HEK293 (cell line): Measurements from ENCODE around the gene FNIP1.

Experiments used
- CTCF ChIA-PET: fragments of 350-600 bp; formaldehyde crosslinking; extraction: SDS; loops from one replicate; lab custom pipeline; 2021; ENCODE audit warnings: antibody characterized with exemption; lab: Yijun Ruan, JAX
- POLR2A ChIA-PET: fragments of 300-600 bp; formaldehyde crosslinking; extraction: SDS; loops from one replicate; lab custom pipeline; 2020; ENCODE audit warnings: antibody characterized with exemption, inconsistent platforms; lab: Yijun Ruan, JAX
- H3K27ac ChIP-seq: fragments of 200-500 bp; sonication (Bioruptor generic); 2 replicates; pipeline ENCODE4 v1.5.1; 2014; ENCODE audit warnings: low read depth, low read length, control low read depth, inconsistent platforms; ENCODE audit errors: extremely low read depth
- H3K36me3 ChIP-seq, 2 experiments: fragments of 200-500 bp in 1 of 2; sonication (Bioruptor generic) in 1 of 2; 1 replicate in 1 of 2; 2 replicates in 1 of 2; pipeline ENCODE4 v1.5.1; 2014 to 2017; ENCODE audit warnings: inconsistent platforms in 2 of 2, low read length in 2 of 2; ENCODE audit not compliant: control insufficient read depth in 2 of 2, insufficient read depth in 1 of 2
- H3K4me1 ChIP-seq: fragments of 200-500 bp; sonication (Bioruptor generic); 2 replicates; pipeline ENCODE4 v1.5.1; 2014; ENCODE audit warnings: mild to moderate bottlenecking, low read length, inconsistent platforms; ENCODE audit not compliant: control insufficient read depth, insufficient read depth
- H3K4me3 ChIP-seq: 2 replicates; pipeline ENCODE4 v1.5.1; 2011; ENCODE audit warnings: low read depth, mild to moderate bottlenecking, control low read depth, low read length, moderate library complexity
- H3K9me3 ChIP-seq: fragments of 200-500 bp; sonication (Bioruptor generic); 2 replicates; pipeline ENCODE4 v1.5.1; 2014; ENCODE audit warnings: low read depth, low read length, inconsistent platforms; ENCODE audit not compliant: control insufficient read depth, insufficient read depth
- ATF2 ChIP-seq: fragments of 450-650 bp; formaldehyde crosslinking; IDR thresholded peaks from 2 replicates; pipeline ENCODE4 v1.5.1; 2016; ENCODE audit warnings: missing biosample characterization, missing genetic modification characterization, low read depth
- CTCF ChIP-seq: fragments of 450-650 bp; formaldehyde crosslinking; IDR thresholded peaks from 2 replicates; pipeline ENCODE4 v1.5.1; 2016; ENCODE audit warnings: missing biosample characterization, missing genetic modification characterization
- FEZF1 ChIP-seq: fragments of 450-650 bp; formaldehyde crosslinking; IDR thresholded peaks from 2 replicates; pipeline ENCODE4 v1.5.1; 2016; ENCODE audit warnings: missing biosample characterization, missing genetic modification characterization
- HOXC10 ChIP-seq: sonication (generic); formaldehyde crosslinking; IDR thresholded peaks from 2 replicates; pipeline ENCODE4 v1.8.1; 2023; ENCODE audit warnings: mild to moderate bottlenecking, missing genetic modification reagents
- PBX3 ChIP-seq: sonication (generic); formaldehyde crosslinking; IDR thresholded peaks from 2 replicates; pipeline ENCODE4 v1.8.1; 2022; ENCODE audit warnings: mild to moderate bottlenecking, moderate library complexity, missing genetic modification reagents
- ZBTB17 ChIP-seq: fragments of 450-650 bp; formaldehyde crosslinking; IDR thresholded peaks from 2 replicates; pipeline ENCODE4 v1.5.1; 2016; ENCODE audit warnings: missing biosample characterization, missing genetic modification characterization
- ZBTB20 ChIP-seq: fragments of 450-650 bp; formaldehyde crosslinking; IDR thresholded peaks from 2 replicates; pipeline ENCODE4 v1.5.1; 2016; ENCODE audit warnings: missing biosample characterization, missing genetic modification characterization
- ZNF280D ChIP-seq: fragments of 450-650 bp; formaldehyde crosslinking; IDR thresholded peaks from 2 replicates; pipeline ENCODE4 v1.5.1; 2016; ENCODE audit warnings: missing biosample characterization, missing genetic modification characterization
- ZNF292 ChIP-seq: fragments of 450-650 bp; formaldehyde crosslinking; IDR thresholded peaks from 2 replicates; pipeline ENCODE4 v1.5.1; 2016; ENCODE audit warnings: low read depth, missing biosample characterization, missing genetic modification characterization, borderline replicate concordance
- ZNF404 ChIP-seq: fragments of 450-650 bp; formaldehyde crosslinking; IDR thresholded peaks from 2 replicates; pipeline ENCODE4 v1.5.1; 2017; ENCODE audit warnings: missing biosample characterization, missing genetic modification characterization
- ZNF416 ChIP-seq: fragments of 450-650 bp; formaldehyde crosslinking; IDR thresholded peaks from 2 replicates; pipeline ENCODE4 v1.5.1; 2016; ENCODE audit warnings: missing biosample characterization, missing genetic modification characterization
- ZNF48 ChIP-seq: fragments of 450-650 bp; formaldehyde crosslinking; IDR thresholded peaks from 2 replicates; pipeline ENCODE4 v1.5.1; 2016; ENCODE audit warnings: missing biosample characterization, missing genetic modification characterization
- ZNF510 ChIP-seq: fragments of 450-650 bp; formaldehyde crosslinking; IDR thresholded peaks from 2 replicates; pipeline ENCODE4 v1.5.1; 2018; ENCODE audit warnings: mild to moderate bottlenecking, missing genetic modification characterization, missing biosample characterization; ENCODE audit not compliant: insufficient replicate concordance
- ZNF514 ChIP-seq: fragments of 450-650 bp; formaldehyde crosslinking; IDR thresholded peaks from 2 replicates; pipeline ENCODE4 v1.5.1; 2016; ENCODE audit warnings: missing biosample characterization, missing genetic modification characterization
- ZNF518A ChIP-seq: fragments of 450-650 bp; formaldehyde crosslinking; conservative IDR thresholded peaks from 2 replicates; pipeline ENCODE4 v1.5.1; 2016; ENCODE audit warnings: low read depth, missing biosample characterization, missing genetic modification characterization
- ZNF530 ChIP-seq: fragments of 450-650 bp; formaldehyde crosslinking; IDR thresholded peaks from 2 replicates; pipeline ENCODE4 v1.5.1; 2016; ENCODE audit warnings: low read depth, missing biosample characterization, missing genetic modification characterization
- ZNF654 ChIP-seq: fragments of 450-650 bp; formaldehyde crosslinking; IDR thresholded peaks from 2 replicates; pipeline ENCODE4 v1.5.1; 2016; ENCODE audit warnings: low read depth, missing biosample characterization, missing genetic modification characterization
- ZNF768 ChIP-seq: fragments of 450-650 bp; formaldehyde crosslinking; IDR thresholded peaks from 2 replicates; pipeline ENCODE4 v1.5.1; 2018; ENCODE audit warnings: missing biosample characterization, mild to moderate bottlenecking, missing genetic modification characterization
- ZNF791 ChIP-seq: fragments of 450-650 bp; formaldehyde crosslinking; IDR thresholded peaks from 2 replicates; pipeline ENCODE4 v1.5.1; 2016; ENCODE audit warnings: missing biosample characterization, missing genetic modification characterization
- ZSCAN4 ChIP-seq: fragments of 450-650 bp; formaldehyde crosslinking; IDR thresholded peaks from 2 replicates; pipeline ENCODE4 v1.5.1; 2017; ENCODE audit warnings: missing biosample characterization, missing genetic modification characterization

The FNIP1 gene

GRCh38 chr5:131786900-131787692 lies 9.7 kb downstream of the FNIP1 start:
- CTCF ChIA-PET = interaction anchor here (0.6 to 1.2 kb wide), 5 partner anchors 40 to 625 kb away, joined by 3 to 6 read pairs (median 3); no protein-coding TSS in a partner anchor
- POLR2A ChIA-PET = interaction anchor here (1.2 kb wide), 1 partner anchor 10 kb away, joined by 6 read pairs; the partner anchor contains the start of gene FNIP1
- Histone ChIP-seq H3K27ac (no peak overlapping the region), H3K36me3 (peaks cover 0 to 3% of the 10 kb centered on the region in 2 experiments; a peak in 1 of 3 replicates), H3K4me1 (peaks cover 11% of the 10 kb centered on the region; the same call in 1 of the 2 replicates), H3K4me3 (no peak overlapping the region), H3K9me3 (no peaks in the 10 kb centered on the region)
- no peak for TF ChIP-seq ZNF530
- TF ChIP-seq ZNF791 (tag by site-specific recombination) = no peak
- TF ChIP-seq ZNF48 = no peak
- TF ChIP-seq ZNF654 (tag by site-specific recombination) = no peak
- TF ChIP-seq ZNF416 (tag by site-specific recombination) = no peak
- TF ChIP-seq ZBTB17 (tag by site-specific recombination) = peak; percentile 69
- no peak for TF ChIP-seq ZNF514
- 0 out of 2 replicates have a peak, but pooled peaks have one; percentile 15 for TF ChIP-seq ATF2 (tag by site-specific recombination)
- TF ChIP-seq CTCF (tag by site-specific recombination) = no peak

- Histone ChIP-seq H3K27ac (no peak overlapping the region), H3K9me3 (no peaks in the 10 kb centered on the region), H3K36me3 (peaks cover 0 to 3% of the 10 kb centered on the region in 2 experiments; a peak in 1 of 3 replicates), H3K4me1 (peaks cover 11% of the 10 kb centered on the region; the same call in 1 of the 2 replicates), H3K4me3 (no peak overlapping the region)
- CTCF ChIA-PET = no interaction called here
- POLR2A ChIA-PET = no interaction called here
- TF ChIP-seq ZNF518A = no peak
- TF ChIP-seq FEZF1 (tag by site-specific recombination) = no peak
- TF ChIP-seq ZNF404 (tag by site-specific recombination) = no peak
- TF ChIP-seq ZSCAN4 (tag by site-specific recombination) = no peak
- no peak for TF ChIP-seq ZNF280D
- no peak for TF ChIP-seq ZNF514
- no peak for TF ChIP-seq PBX3 (CRISPR knock-in tag)
- no peak for TF ChIP-seq ZNF768 (tag by site-specific recombination)
- no peak for TF ChIP-seq ZBTB20 (tag by site-specific recombination)
- no peak for TF ChIP-seq HOXC10 (CRISPR knock-in tag)
- TF ChIP-seq ZNF292 (tag by site-specific recombination) = no peak
- TF ChIP-seq ZNF510 (tag by site-specific recombination) = no peak
Measured at GRCh38 chr5:131786036-131786435, 10.8 kb downstream of the FNIP1 start.
